GM19328 (cell line): ENCODE data around the gene AGBL1.

Experiments used
- ATAC-seq: cut with Tn5 transposase; IDR thresholded peaks from one replicate; pipeline ENCODE4 v1.9.1; 2021; ENCODE audit warnings: mild to moderate bottlenecking, moderate library complexity; ENCODE audit not compliant: unreplicated experiment

AGBL1 gene

DNA sequence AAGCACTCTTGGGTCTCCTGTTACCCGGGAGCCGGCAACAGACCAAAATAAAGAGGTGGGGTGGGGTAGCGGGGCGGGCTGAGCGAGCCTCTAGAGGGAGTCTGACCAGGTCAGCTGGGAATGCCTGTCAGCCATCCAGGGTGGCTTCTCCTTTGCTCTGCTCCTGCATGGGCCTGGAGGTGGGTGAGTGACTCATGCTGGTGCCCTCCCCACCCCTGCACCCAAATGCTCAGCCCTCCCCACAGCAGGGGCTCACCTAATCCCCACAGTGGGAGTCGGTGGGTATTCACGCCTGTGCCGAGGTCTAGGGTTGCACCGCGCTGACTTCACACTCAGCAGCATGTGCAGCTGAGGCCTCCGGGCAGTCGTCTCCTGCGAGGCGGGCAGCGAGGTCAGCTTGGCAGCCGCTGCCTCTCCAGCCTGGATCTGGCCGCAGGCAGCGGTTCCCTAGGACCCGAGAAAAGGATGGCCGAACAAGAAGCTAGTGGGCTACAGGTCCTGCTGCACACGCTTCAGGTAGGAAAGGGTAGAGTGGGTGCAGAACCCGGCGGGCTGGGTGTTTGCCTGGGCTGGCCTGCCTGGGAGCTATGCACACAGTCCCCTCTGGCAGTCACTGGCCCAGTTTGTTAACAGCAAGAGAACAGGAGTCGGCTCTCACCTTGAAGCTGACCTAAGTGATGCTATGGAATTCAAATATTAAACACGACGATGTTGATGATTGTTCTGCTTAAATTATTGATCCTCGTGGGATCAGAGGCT lies at the start of gene AGBL1:
TSS of gene AGBL1 (plus strand) at position 364 of the 759 bp plus-strand sequence.
- no peak for ATAC-seq

DNA sequence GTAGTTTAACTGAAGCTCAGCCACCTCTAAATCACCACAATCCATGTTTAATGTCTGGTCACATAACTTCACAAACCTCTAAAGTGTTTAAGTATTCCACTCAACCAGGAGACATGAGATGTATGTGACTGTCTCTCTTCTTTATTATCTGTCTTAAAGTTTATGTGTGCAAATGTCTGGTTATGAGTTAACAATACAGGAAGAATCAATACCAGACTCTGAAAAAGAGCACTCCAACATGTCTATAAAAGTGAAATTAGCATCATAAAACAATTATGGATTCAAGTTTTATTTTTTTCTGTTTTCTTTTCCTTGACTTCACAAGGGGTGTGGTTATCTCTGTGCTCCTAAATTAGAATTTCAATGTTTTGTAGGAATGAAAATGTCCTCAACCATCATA lies 44.8 kb upstream of the AGBL1 start:
- ATAC-seq, result no peak

DNA sequence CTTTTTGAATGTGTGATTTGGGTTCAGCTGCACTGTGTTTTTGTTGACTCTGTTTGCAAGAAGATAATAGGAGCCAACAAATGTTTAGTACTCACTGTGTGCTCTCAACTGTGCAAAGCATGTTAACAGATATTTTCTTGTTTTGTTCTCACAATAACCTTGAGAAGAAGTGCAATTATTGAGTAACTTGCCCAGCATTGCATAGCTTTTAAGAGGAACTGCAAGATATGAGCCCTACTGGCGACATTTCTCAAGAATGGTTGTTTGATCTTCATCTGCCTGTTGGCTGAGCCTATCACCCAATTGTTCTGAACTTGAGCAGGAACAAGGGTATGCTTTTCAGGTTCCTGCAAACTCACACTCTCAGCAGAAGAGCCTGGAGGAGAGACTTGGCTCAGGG lies 43.4 kb upstream of the AGBL1 start:
- no peak for ATAC-seq

DNA sequence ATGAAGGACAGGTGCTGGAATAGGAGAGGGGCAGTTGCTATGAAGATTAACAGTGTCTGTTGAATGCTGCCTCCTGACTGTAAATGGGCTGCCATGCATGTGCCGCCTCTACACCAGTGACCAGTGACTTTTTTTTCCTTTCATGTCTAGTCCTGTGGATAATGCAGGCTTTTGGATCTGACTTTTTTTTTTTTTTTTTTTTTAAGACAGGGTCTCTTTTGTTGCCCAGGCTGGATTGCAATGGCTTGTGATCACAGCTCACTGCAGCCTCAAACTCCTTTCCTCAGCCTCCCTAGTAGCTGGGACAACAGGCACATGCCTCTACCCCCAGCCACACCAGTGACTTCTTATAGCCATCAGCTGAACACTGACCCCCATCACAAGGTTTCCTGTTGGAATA lies 41.2 kb upstream of the AGBL1 start:
- no peak for ATAC-seq

DNA sequence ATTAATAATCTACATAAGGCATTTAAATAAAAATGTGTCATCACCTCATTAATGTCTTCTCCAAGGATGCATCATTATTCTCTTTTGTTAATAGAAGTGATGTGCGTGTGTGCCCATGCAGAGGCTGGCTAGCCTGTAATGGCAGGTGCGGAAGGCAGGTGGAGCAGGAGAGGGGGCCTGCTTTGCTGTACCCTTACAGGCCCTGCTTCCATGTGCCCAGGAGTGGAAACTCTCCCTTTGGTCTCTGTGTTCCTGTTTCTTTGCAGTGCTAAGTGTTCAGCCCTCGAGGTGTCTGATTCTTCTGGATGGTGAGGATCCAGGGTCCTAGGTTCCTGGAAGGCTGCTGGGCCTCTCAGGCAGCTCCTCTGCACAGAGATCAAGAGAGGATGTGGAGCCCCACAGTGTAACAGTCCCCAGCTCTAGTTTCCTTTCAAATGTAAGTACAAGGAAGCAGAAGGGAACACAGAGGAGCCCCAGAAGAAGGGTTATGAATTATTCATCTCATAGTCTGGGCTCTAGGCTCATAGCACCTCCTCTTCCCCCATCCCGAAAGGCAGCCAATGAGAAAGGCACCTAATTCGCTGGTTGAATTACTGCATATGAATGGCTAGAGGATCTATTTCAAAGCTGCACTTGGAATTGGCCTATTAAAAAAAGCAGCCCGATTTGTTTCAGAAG lies 39.2 kb upstream of the AGBL1 start:
- ATAC-seq, result no peak

DNA sequence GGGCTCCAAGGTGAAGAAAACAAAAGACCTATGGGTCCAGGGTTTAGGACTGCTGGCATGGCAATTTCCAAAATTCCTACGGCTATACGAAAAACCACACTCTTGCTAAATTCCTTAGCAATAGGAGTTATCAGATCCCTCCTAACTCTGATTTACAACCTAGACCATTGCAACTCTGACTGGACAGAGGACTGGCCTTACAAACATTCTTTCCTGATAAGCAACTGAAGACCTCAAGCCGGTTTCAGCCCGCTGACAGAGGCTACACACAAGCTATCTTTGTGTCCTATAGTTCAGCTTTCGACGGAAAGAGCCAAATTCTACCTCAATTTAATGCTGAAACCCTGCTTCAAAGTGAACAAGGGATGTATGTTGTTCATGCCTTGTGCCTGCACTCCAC lies 38.3 kb upstream of the AGBL1 start:
- ATAC-seq, result no peak

DNA sequence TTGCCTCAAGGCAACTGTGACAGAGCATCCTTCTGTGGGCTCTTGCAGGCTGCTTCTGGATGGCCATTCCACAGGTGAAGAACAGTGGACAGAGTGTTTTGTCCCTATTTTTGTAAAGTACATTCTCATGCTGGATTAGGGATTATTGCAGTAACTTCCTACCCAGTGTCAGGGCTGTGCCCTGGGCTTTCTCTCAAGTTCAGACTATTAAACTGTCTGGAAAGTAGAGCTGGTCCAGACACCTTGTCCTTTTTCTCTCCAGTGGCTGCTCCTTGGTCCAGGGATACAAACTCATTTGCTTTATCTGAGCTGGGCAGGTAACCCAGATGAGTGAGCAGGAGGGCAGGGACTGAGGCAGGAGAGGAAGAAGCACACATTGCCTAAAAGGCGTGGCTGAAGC lies 37.4 kb upstream of the AGBL1 start:
- ATAC-seq, result no peak

DNA sequence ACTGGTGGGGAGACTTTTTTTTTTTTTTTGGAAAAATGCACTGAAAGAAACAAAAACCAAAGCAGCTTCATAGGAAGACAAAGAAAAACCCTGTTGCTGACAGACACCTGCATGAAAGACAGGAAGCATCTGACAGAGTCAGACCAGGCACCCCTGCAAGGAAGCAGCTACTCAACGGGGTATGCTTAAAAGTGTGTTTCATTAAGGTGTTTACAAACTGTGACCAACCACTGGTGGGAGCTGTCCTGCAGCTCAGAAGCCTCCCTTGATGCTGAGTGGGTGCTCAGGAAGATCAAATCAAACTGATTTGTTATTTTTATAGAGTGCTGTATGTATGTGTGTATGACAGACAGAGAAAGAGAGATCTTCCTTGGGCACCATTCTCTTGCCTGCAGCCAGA lies 34.7 kb upstream of the AGBL1 start:
- no peak for ATAC-seq

DNA sequence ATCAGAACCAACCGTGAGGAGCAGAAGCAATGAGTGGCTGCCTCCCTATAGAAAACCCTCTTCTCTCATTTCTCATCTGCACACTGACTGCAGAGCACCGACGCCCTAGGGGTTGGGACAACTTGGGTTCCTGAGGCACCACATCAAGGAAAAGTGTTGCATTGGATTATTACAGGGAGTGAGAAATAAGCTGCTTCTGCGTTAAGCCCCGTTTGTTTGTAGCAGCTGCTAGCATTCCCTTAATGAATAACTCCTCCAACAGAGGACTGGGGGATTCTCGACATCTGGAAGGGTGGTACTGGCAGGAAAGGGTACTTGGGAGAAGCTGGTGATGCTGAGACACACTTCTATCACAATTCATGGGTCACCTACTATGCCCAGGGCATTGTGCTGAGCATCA lies 25.3 kb upstream of the AGBL1 start:
- no peak for ATAC-seq

DNA sequence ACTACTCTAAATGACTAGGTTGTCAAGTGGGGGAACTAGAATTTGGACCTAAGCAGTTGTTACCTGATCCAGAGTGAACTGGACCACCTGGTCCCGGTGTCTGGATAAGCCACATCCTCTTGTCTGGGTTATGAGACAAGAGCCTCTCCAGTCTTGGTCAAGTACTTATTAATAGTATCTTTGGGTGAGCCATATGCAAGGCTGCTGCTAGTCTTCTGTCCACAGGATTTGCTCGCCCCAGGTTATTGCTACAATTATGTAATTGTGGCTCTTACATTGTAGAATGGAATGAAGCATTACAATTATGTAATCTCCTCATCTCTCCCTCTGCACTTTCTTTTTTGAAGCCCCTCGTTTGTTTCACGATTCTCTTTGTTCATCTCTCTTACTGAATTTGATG lies 24.0 kb upstream of the AGBL1 start:
- ATAC-seq, result no peak

DNA sequence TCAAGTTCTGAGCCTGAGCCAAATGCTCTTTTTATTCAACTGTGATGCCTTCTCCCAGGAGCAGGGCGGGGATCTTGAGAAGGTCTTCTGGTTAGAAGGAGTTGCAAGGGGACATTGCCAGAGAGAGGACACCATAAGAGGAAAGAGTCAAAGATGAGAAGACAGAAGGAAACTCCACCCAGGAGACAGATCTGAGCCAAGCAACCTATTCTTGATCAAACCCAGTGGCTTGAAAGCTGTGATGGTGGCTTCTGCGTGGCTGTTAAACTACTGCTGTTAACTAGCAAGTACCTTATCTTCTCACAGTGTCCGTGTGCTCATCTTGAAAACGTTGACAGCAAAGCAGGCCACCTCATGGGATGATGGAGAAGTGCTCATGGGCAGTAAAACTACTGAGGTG lies 19.8 kb upstream of the AGBL1 start:
- ATAC-seq, result no peak

DNA sequence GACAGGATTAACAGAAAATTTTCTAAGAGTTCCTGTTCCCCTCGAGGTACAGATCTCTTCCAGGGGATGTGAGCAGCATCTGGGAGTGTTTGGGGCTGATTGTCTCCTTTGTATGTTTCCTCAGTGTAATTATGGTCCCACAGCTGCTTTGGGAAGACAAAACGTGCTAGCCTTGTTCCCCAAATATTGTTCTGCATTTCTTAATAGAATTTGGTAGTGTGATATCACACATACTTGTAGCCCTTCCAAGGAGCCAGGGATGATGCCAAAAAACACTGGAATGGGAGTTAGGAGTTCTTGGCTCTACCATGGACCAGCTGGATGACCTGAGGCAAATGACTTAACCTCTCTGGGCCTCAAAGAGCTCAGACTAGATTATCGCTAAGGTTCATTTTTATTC lies 19.0 kb upstream of the AGBL1 start:
- no peak for ATAC-seq

DNA sequence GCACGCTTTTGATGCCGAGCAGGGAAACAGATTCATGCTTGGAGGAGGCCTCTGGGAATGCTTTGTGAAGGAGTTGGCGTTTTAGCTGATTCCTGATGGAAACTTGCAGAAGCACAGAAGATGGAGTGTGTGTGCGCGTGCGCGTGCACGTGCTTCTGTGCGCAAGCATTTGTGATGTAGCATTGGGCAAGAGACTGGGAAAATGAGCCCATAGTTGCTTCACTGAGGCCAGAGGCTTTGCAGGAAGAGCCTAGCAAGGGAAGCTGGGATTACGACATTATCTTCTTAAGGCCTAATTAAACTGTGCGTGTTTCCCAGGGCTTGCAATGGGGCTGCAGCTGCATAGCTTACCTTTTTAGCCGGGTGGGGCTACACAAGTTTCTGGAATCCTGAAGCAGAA lies 18.1 kb upstream of the AGBL1 start:
- ATAC-seq, result no peak

DNA sequence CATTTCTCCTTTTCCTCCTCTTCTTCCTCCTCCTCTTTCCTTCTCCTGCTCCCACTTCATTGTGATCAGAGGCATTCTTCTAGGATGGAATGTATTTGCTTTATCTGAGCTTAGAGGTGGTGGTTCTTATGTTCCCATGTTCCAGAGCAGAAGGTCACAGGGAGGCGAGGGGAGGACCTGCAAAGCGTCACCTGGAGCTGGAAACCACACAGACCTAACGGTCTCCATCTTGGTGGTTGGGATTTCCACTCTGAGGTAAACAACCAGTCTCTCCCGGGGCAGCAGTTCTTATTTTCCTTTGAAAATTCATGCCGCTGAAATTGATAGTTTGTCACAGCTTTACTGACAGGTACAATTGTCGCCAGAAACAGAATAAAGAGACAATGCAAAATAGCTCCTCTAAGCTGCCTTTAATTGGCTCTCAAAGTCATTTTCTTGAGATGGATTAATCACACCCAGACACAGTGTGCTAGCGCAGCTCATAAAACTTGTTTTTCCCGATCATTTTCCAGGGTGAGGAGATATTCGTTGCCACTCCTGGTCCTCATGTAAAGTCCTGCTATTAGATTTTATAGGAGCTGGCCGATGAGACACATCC lies 16.9 kb upstream of the AGBL1 start:
- ATAC-seq, result no peak

DNA sequence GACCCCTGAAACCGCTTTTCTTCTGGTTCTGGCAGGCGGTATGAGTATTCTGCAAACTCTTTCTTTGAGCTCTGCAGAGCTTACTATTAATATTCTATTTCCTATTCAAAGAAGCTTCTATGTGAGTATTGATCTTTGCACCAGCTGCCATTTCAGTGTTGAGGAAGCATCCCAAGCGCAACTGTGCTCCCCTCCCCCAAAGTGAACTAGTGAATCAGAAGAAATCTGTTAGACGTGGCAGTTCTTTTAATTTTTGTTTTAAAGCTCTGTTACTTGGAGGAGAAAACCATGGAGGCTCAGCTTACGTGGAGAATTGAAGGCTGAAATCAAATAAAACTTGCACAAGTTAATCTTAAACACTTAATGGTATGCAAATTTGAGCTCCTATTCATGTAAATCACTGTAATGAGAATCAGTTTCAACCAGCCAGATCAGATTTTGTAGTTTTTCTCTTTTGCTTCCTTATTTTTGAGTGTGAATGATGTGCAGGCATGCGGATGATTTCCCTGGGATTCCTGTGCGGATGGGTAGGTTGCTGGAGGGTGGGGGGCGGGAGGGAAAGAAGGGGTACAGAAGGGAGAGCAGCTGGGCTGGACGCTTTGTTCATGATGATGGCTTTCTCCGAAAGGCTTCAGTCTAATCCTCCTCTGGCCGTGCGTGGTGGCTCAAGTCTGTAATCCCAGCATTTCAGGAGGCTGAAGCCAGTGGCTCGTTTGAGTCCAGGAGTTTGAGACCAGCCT lies 16.1 kb upstream of the AGBL1 start:
- no peak for ATAC-seq

DNA sequence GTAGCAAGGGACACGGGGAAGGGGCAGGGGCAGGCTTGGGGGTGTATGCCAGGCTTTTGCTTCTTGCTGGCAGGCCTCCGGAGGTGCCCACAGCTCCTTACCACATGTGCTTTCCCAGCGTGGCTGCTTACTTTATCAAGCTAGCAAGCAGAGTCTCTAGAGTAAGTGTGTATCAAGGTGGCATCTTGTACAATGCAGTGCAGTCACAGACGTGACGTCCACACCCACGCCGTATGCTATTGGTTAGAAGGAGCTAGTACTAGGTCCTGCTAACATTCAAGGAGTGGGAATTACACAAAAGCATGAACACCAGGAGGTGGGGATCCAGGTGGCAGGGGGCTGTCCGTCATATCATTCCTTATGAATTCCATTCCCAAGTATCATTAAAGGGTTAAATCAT lies 15.3 kb upstream of the AGBL1 start:
- ATAC-seq, result no peak

DNA sequence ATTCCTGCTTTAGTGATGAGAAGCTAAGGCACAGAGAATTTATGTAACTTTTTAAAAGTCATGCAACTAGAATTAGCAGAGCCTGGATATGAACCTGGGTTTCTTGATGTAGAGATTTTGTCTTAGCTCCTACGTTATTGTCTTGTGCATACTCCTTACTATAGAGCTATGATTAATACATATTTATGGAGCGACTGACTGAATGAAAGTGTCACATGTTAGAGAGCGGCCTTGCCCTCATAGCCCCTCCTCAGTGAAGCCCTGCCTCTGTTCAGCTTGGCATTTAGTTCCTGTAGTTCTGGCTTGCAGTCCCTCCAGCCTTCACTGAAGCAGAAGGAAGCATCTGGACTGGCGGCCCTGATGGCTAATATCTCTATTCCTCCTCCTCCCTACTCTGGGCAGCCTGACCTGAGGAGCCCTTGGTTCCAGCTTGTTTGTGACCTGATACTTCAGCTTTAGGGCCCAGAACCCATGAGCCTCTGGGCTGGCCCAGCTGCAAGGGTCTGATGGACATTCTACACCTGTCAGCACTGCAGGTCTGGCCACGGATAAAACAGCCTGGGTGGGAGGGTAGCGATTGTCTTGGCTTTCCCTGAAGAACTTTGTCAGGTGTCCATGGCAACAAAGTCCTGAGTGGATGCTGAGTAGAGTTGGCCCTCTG lies 13.4 kb upstream of the AGBL1 start:
- ATAC-seq, result no peak

DNA sequence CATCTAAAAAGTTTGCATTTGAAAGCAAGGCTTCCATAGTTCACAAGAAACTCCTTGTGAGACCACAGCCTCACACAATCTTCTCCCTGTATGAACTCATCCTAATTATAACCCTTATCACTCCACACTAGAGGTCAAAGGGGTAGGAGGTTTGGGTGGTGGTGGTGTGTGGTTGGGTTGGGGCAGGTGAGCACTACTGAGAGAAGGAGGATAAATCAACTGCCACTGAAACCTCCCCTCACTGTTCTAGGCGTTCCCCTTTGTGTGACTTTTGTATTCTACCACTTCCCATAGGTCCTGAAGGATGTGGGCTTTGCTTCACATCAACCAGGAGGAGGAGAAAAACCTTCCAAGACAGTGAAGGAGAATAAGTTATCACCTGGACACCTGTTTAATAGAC lies 6.4 kb upstream of the AGBL1 start:
- no peak for ATAC-seq

DNA sequence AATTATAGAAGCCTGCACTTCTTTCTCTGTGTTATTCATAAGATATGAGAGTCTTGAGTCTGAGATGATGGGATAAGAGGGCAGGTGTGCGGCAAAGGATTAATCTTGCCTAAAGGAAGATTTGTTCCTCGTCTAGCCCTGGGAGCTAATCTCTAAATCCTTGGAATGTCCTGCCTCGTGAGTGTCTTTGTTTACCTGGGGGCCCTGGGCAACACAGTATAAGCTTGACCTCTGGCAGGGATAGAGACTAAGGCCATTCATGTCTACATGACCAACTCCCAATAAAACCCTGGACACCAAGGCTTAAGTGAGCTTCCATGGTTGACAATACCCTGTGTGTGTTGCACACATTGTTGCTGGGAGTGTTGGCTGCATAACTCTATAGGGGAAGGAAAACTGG lies 3.2 kb upstream of the AGBL1 start:
- no peak for ATAC-seq

DNA sequence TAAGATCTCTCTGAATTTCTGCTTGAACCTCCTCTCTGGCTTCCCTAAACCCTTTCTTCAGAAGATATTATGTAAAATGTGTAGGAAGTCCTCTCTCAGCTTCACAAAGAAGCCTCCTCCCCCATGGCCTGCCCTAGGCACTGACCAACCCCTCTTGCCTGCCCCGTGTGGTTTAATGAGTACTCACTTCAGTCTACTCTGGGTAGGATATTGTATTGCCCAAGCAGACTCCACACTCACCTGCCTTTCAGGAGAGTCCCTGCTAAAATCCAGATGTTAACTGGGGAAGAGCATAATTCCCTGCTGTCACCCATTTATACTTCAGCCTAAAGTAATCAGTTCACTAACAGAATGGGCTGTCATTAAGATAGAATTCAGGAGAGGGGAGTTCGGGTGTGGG lies 2.6 kb upstream of the AGBL1 start:
- no peak for ATAC-seq

DNA sequence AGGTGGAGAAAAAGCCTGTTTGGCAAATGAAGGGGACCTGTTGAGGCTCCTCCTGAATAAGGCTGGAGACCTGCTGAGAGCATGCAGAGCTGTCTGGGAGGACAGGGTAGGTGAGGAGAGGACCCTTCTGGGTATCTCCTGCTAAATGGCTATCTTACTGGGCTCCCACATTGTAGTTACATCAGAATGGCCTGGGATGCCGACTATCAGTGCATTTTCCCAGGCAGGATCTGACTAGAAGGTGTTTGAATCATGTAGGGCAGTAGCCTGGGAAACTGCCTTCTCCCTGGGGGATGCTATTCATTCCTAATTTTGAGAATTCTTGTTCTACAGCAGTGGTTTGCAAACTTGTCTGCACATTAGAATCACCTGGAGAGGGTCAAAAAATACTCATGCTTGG lies 631 bp downstream of the AGBL1 start:
- ATAC-seq, result no peak
